Endothelial cell of umbilical vein (primary cell): Measurements from ENCODE around the gene USP12. TPM values are rescaled to one million over a fixed set of nuclear protein-coding genes. Genes with fewer than 3 reads are reported as not detected.

Source experiments
- BruUV-seq: library from RNA; stranded (reverse); fragments of 400-500 nt; replicated peaks from 2 replicates; lab custom pipeline; 2021; lab: Mats Ljungman, UMichigan
- CTCF ChIA-PET: fragments of 300-600, 350-600 bp; sonication (Branson Sonifier 250); formaldehyde crosslinking; loops from one replicate; lab custom pipeline; 2021; ENCODE audit warnings: antibody characterized with exemption, inconsistent platforms; lab: Charles Lee
- POLR2A ChIA-PET: fragments of 300-600, 350-600 bp; sonication (Branson Sonifier 250); formaldehyde crosslinking; loops from one replicate; lab custom pipeline; 2021; ENCODE audit warnings: antibody characterized with exemption, inconsistent platforms; lab: Charles Lee
- DNase-seq: peaks from one replicate; pipeline ENCODE4 v3.0.0-alpha.2; 2011; ENCODE audit warnings: low read depth, low spot score
- FAIRE-seq: peaks from 2 replicates; lab custom pipeline; 2011; peaks lifted over from hg19 to GRCh38; lab: Jason Lieb, UNC
- H2AFZ ChIP-seq: 2 replicates; pipeline ENCODE4 v1.6.0; 2012; ENCODE audit warnings: low read depth, low read length, control low read depth, inconsistent platforms
- H3K27ac ChIP-seq: 2 replicates; pipeline ENCODE4 v1.5.1; 2011; ENCODE audit warnings: low read depth, mild to moderate bottlenecking, control low read depth, low read length, moderate library complexity; ENCODE audit not compliant: insufficient read depth
- H3K27me3 ChIP-seq, 2 experiments: 2 replicates each; pipeline versions ENCODE4 v1.6.0 to v1.6.1; 2011; ENCODE audit warnings: low read length in 2 of 2, mixed read lengths in 1 of 2; ENCODE audit not compliant: control insufficient read depth in 2 of 2, insufficient read depth in 2 of 2
- H3K36me3 ChIP-seq, 2 experiments: 2 replicates in 1 of 2; 3 replicates in 1 of 2; pipeline ENCODE4 v1.5.1; 2011; ENCODE audit warnings: low read length in 2 of 2, mild to moderate bottlenecking in 1 of 2, moderate library complexity in 1 of 2; ENCODE audit not compliant: control insufficient read depth in 2 of 2, insufficient read depth in 2 of 2; ENCODE audit errors: extremely low read depth in 1 of 2
- H3K4me1 ChIP-seq: 3 replicates; pipeline ENCODE4 v1.5.1; 2011; ENCODE audit warnings: mild to moderate bottlenecking, low read length; ENCODE audit not compliant: control insufficient read depth, insufficient read depth; ENCODE audit errors: extremely low read depth
- H3K4me2 ChIP-seq: 2 replicates; pipeline ENCODE4 v1.6.1; 2011; ENCODE audit warnings: low read length, control low read depth, mixed read lengths; ENCODE audit not compliant: insufficient read depth
- H3K4me3 ChIP-seq, 3 experiments: fragments of 200-600 bp in 1 of 3; sonication (generic), shearing (Covaris generic) in 1 of 3; replicated peaks in 1 of 3; 2 replicates each; pipeline ENCODE4 v1.5.1; 2011 to 2016; ENCODE audit warnings: control low read depth in 3 of 3, low read length in 3 of 3, mild to moderate bottlenecking in 2 of 3, inconsistent platforms in 1 of 3, low read depth in 1 of 3, moderate library complexity in 1 of 3; ENCODE audit not compliant: insufficient read depth in 1 of 3
- H3K79me2 ChIP-seq: 2 replicates; pipeline ENCODE4 v1.6.0; 2012; ENCODE audit warnings: low read length, inconsistent platforms; ENCODE audit not compliant: control insufficient read depth, insufficient read depth
- H3K9ac ChIP-seq: replicated peaks from 2 replicates; pipeline ENCODE3; 2011; ENCODE audit warnings: low read length, control low read depth; ENCODE audit not compliant: insufficient read depth; ENCODE audit errors: extremely low read depth
- H3K9me1 ChIP-seq: replicated peaks from 3 replicates; pipeline ENCODE4 v1.6.0; 2011; ENCODE audit warnings: mild to moderate bottlenecking, low read length; ENCODE audit not compliant: control insufficient read depth, insufficient read depth; ENCODE audit errors: extremely low read depth
- H3K9me3 ChIP-seq: replicated peaks from 2 replicates; pipeline ENCODE4 v1.5.1; 2012; ENCODE audit warnings: low read length, inconsistent platforms; ENCODE audit not compliant: control insufficient read depth, insufficient read depth
- H4K20me1 ChIP-seq: replicated peaks from 2 replicates; pipeline ENCODE3; 2011; ENCODE audit warnings: mild to moderate bottlenecking, low read length; ENCODE audit not compliant: control insufficient read depth, insufficient read depth; ENCODE audit errors: extremely low read depth
- EZH2 ChIP-seq: IDR thresholded peaks from 2 replicates; pipeline ENCODE4 v1.6.1; 2012; ENCODE audit warnings: borderline replicate concordance, low read depth, mild to moderate bottlenecking, moderate library complexity, low read length, inconsistent platforms; ENCODE audit not compliant: severe bottlenecking
- FOS ChIP-seq: IDR thresholded peaks from 2 replicates; pipeline ENCODE4 v1.6.1; 2011; ENCODE audit warnings: mild to moderate bottlenecking, low read length, moderate library complexity, borderline replicate concordance; ENCODE audit not compliant: insufficient read depth
- GATA2 ChIP-seq: IDR thresholded peaks from 2 replicates; pipeline ENCODE4 v1.7.0; 2011; ENCODE audit warnings: low read depth, mild to moderate bottlenecking, moderate library complexity, mixed read lengths, low read length; ENCODE audit not compliant: insufficient read length, insufficient read depth
- JUN ChIP-seq: IDR thresholded peaks from 2 replicates; pipeline ENCODE4 v1.6.1; 2011; ENCODE audit warnings: borderline replicate concordance, low read depth; ENCODE audit not compliant: insufficient read length, insufficient read depth
- MYC ChIP-seq: IDR thresholded peaks from one replicate; pipeline ENCODE4 v1.6.1; 2011; ENCODE audit warnings: mild to moderate bottlenecking, low read depth, low read length
- POLR2A ChIP-seq: IDR thresholded peaks from 2 replicates; pipeline ENCODE4 v1.6.1; 2012; ENCODE audit warnings: low read depth, mild to moderate bottlenecking, control low read depth, low read length
- POLR2AphosphoS5 ChIP-seq: IDR thresholded peaks from 2 replicates; pipeline ENCODE4 v1.6.1; 2012; ENCODE audit warnings: low read depth, mild to moderate bottlenecking, control low read depth, low read length, moderate library complexity; ENCODE audit not compliant: insufficient read depth
- dilution Hi-C: fragments of 300-500 bp; cut with MboI; formaldehyde crosslinking; loops from one replicate; pipeline ENCODE4 v1.15.0; 2019; ENCODE audit warnings: low sequenced_read_pairs; ENCODE audit not compliant: extremely low pct_ligation_motif_present
- intact Hi-C: fragments of 100-400 bp; cut with micrococcal nuclease; formaldehyde crosslinking; loops from one replicate; pipeline ENCODE4 v1.10.0; 2022
- polyA plus RNA-seq, 4 experiments: library from polyadenylated mRNA; depleted of rRNA in 3 of 4; stranded (reverse) in 3 of 4; unstranded in 1 of 4; fragments of >200 nt; gene quantifications; 2 replicates each; pipeline versions ENCODE4 v1.2.1 to v1.2.3, GENCODE V29; 2011 to 2012; ENCODE audit warnings: missing spikeins in 1 of 4
- total RNA-seq: library from RNA; stranded (reverse); gene quantifications from 2 replicates; pipeline ENCODE4 v1.2.3, GENCODE V29; 2021
- TF ChIP-seq, protein P1 (sequence below), 2 donors: IDR thresholded peaks; 1 replicate in 1 of 2; 2 replicates in 1 of 2; pipeline ENCODE4 v1.5.1; 2011; ENCODE audit warnings: low read length in 2 of 2, mild to moderate bottlenecking in 2 of 2, moderate library complexity in 2 of 2, control low read depth in 1 of 2, inconsistent platforms in 1 of 2, low read depth in 1 of 2; ENCODE audit not compliant: insufficient read depth in 1 of 2; ENCODE audit errors: extremely low read depth in 1 of 2
- TF ChIP-seq, protein P2 (sequence below): IDR thresholded peaks from 2 replicates; pipeline ENCODE4 v1.6.1; 2011; ENCODE audit not compliant: insufficient read depth, insufficient read length

USP12 gene
- total and polyA plus RNA-seq, 2 donors (not counting 3 experiments of a cell fraction or from before 2014, with no cell fraction given): 6.2 to 33.4 TPM

- intact Hi-C loops: no loop called here
- DNase-seq (peak; percentile 13), FAIRE-seq (no peak)
- Histone ChIP-seq H3K27ac (no peak overlapping the region), H3K4me2 (peak overlapping the region; percentile 71), H3K9ac (no peak overlapping the region), H4K20me1 (peaks cover 10% of the 10 kb centered on the region), H3K27me3 (no peaks in the 10 kb centered on the region), H3K9me3 (no peaks in the 10 kb centered on the region), H3K79me2 (peaks cover 99% of the 10 kb centered on the region), H3K9me1 (no peaks in the 10 kb centered on the region), H3K36me3 (no peaks in the 10 kb centered on the region), H3K4me3 (no peak overlapping the region), H3K4me1 (peaks cover 26% of the 10 kb centered on the region), H2AFZ (no peak overlapping the region)
- dilution Hi-C loops: no loop called here
- TF ChIP-seq POLR2A (no peak), EZH2 (no peak), MYC (no peak), FOS (no peak), POLR2AphosphoS5 (no peak), GATA2 (no peak), JUN (no peak)
- TF ChIP-seq, protein P1, sequence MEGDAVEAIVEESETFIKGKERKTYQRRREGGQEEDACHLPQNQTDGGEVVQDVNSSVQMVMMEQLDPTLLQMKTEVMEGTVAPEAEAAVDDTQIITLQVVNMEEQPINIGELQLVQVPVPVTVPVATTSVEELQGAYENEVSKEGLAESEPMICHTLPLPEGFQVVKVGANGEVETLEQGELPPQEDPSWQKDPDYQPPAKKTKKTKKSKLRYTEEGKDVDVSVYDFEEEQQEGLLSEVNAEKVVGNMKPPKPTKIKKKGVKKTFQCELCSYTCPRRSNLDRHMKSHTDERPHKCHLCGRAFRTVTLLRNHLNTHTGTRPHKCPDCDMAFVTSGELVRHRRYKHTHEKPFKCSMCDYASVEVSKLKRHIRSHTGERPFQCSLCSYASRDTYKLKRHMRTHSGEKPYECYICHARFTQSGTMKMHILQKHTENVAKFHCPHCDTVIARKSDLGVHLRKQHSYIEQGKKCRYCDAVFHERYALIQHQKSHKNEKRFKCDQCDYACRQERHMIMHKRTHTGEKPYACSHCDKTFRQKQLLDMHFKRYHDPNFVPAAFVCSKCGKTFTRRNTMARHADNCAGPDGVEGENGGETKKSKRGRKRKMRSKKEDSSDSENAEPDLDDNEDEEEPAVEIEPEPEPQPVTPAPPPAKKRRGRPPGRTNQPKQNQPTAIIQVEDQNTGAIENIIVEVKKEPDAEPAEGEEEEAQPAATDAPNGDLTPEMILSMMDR (IDR thresholded peaks at IDR 0.05; ENCODE audit: extremely low read depth in 1 of 2, insufficient read depth in 1 of 2, low read depth in 1 of 2, low read length in 2 of 2): no peak
- TF ChIP-seq, protein P2, sequence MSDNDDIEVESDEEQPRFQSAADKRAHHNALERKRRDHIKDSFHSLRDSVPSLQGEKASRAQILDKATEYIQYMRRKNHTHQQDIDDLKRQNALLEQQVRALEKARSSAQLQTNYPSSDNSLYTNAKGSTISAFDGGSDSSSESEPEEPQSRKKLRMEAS: no peak
- ChIA-PET POLR2A (no interaction called here), CTCF (interaction anchor here (0.9 to 2.5 kb wide), 5 partner anchors 13 to 145 kb away, joined by 3 to 6 read pairs (median 3); no protein-coding TSS in a partner anchor)
- BruUV-seq: no TSS peak
These were observed 39.1 kb downstream of the USP12 start for GRCh38 chr13:27132538-27132937.
